Hepatocyte (in vitro differentiated cells): ENCODE results near the gene POC1A.

ENCODE experiments used
- CTCF ChIP-seq: fragments of 200-600 bp; sonication (generic); IDR thresholded peaks from 2 replicates; pipeline ENCODE4 v1.5.1; 2016; ENCODE audit warnings: antibody characterized with exemption, mild to moderate bottlenecking; ENCODE audit not compliant: poor library complexity
- EZH2 ChIP-seq: fragments of 200-600 bp; sonication (generic); IDR thresholded peaks from 2 replicates; pipeline ENCODE4 v1.6.1; 2016; ENCODE audit warnings: antibody characterized with exemption, mild to moderate bottlenecking, borderline replicate concordance
- EZH2phosphoT487 ChIP-seq: fragments of 200-600 bp; sonication (generic); IDR thresholded peaks from one replicate; pipeline ENCODE4 v1.6.1; 2018; ENCODE audit warnings: antibody characterized with exemption, mild to moderate bottlenecking, low read depth, moderate library complexity; ENCODE audit not compliant: unreplicated experiment, severe bottlenecking

GRCh38 chr3:52143156-52143555, 11.1 kb downstream of the POC1A start:
- TF ChIP-seq CTCF, result no peak
- no peak for TF ChIP-seq EZH2phosphoT487
- no peak for TF ChIP-seq EZH2
